Measurements from ENCODE around the gene DDX1. TPM values are rescaled to one million over a fixed set of nuclear protein-coding genes. Genes with fewer than 3 reads are reported as not detected.

DDX1 gene
- total RNA-seq, 1 experiment from 2014 or later, result 163 TPM

DNA sequence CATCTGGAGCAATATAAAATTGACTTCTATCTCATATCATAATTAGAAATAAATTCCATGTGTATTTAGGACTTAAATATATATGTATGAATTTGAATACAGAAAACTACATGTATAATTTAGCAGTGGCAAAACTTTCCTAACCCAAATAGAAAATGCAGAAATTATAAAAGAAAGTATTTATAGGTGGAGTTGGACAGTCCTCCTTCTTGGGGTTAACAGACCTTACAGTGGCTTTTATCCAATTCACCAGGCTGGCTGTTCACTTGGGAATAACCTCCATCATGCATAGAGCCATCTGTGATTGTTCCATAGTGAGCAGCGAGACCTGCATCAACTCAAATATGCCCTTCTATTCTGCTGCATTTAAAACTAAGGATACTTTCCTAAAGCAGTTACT lies 8.3 kb downstream of the DDX1 start:
- Mint-ChIP-seq H3K36me3 (ENCODE audit: insufficient read depth, unreplicated experiment) (peaks cover 87% of the 10 kb centered on the region), H3K4me3 (ENCODE audit: unreplicated experiment) (no peak overlapping the region), H3K27me3 (ENCODE audit: insufficient read depth, unreplicated experiment) (no peaks in the 10 kb centered on the region), H3K9me3 (ENCODE audit: unreplicated experiment) (no peaks in the 10 kb centered on the region), H3K27ac (ENCODE audit: unreplicated experiment) (no peak overlapping the region), H3K4me1 (ENCODE audit: low read depth, unreplicated experiment) (no peaks in the 10 kb centered on the region)
- no peaks in the 10 kb centered on the region for H3K9me3 ChIP-seq
- no peak overlapping the region for H3K4me3 ChIP-seq (ENCODE audit: low read depth, low read length)
- H3K36me3 ChIP-seq (ENCODE audit: control insufficient read depth, insufficient read depth, low read length), result peaks cover 7% of the 10 kb centered on the region
- intact Hi-C loops (cut with micrococcal nuclease; ENCODE audit: unreplicated experiment), result no loop called here
- no TSS peak for BruUV-seq (replicated peaks)
- no peaks in the 10 kb centered on the region for H3K27me3 ChIP-seq (replicated peaks; ENCODE audit: control insufficient read depth, insufficient read depth, low read length)
- H3K4me1 ChIP-seq, result no peaks in the 10 kb centered on the region
- DNase-seq, result no peak
- POLR2A ChIA-PET, result no interaction called here
- TF ChIP-seq, protein P1, sequence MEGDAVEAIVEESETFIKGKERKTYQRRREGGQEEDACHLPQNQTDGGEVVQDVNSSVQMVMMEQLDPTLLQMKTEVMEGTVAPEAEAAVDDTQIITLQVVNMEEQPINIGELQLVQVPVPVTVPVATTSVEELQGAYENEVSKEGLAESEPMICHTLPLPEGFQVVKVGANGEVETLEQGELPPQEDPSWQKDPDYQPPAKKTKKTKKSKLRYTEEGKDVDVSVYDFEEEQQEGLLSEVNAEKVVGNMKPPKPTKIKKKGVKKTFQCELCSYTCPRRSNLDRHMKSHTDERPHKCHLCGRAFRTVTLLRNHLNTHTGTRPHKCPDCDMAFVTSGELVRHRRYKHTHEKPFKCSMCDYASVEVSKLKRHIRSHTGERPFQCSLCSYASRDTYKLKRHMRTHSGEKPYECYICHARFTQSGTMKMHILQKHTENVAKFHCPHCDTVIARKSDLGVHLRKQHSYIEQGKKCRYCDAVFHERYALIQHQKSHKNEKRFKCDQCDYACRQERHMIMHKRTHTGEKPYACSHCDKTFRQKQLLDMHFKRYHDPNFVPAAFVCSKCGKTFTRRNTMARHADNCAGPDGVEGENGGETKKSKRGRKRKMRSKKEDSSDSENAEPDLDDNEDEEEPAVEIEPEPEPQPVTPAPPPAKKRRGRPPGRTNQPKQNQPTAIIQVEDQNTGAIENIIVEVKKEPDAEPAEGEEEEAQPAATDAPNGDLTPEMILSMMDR (IDR thresholded peaks at IDR 0.05; ENCODE audit: insufficient read depth in 1 of 2, low read depth in 1 of 2, low read length in 1 of 2, severe bottlenecking in 1 of 2, unreplicated experiment in 1 of 2), result no peak
- CTCF ChIA-PET, result no interaction called here

DNA sequence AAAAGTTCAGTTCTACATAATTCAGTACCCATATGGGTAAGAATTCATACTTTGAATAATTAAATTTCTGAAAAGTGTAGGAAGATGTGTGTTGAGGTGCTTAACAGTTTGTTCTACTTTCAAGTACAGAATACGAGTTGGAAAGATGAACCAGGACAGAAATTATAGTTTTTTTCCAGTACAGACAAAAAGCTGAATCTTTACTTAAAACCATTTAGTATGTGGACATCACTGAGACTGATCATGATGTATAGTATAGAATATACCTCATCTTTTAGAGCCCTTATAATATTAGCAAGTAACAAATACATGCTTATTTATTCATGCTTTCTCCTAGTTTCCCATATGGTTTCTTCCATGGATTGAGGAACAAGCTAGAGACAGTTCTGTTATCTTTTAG lies 10.0 kb downstream of the DDX1 start:
- CTCF ChIA-PET, result no interaction called here
- no peaks in the 10 kb centered on the region for H3K27me3 ChIP-seq (replicated peaks; ENCODE audit: control insufficient read depth, insufficient read depth, low read length)
- DNase-seq, result no peak
- intact Hi-C loops (cut with micrococcal nuclease; ENCODE audit: unreplicated experiment), result no loop called here
- no peaks in the 10 kb centered on the region for H3K9me3 ChIP-seq
- H3K36me3 ChIP-seq (ENCODE audit: control insufficient read depth, insufficient read depth, low read length), result peaks cover 7% of the 10 kb centered on the region
- Mint-ChIP-seq H3K27me3 (ENCODE audit: insufficient read depth, unreplicated experiment) (no peaks in the 10 kb centered on the region), H3K4me3 (ENCODE audit: unreplicated experiment) (no peak overlapping the region), H3K36me3 (ENCODE audit: insufficient read depth, unreplicated experiment) (peaks cover 85% of the 10 kb centered on the region), H3K9me3 (ENCODE audit: unreplicated experiment) (no peaks in the 10 kb centered on the region), H3K4me1 (ENCODE audit: low read depth, unreplicated experiment) (no peaks in the 10 kb centered on the region), H3K27ac (ENCODE audit: unreplicated experiment) (no peak overlapping the region)
- POLR2A ChIA-PET, result interaction anchor here (0.6 to 0.7 kb wide), 2 partner anchors 173 to 410 kb away, joined by 3 read pairs; no protein-coding TSS in a partner anchor
- no TSS peak for BruUV-seq (replicated peaks)
- TF ChIP-seq, protein P1 (IDR thresholded peaks at IDR 0.05; ENCODE audit: insufficient read depth in 1 of 2, low read depth in 1 of 2, low read length in 1 of 2, severe bottlenecking in 1 of 2, unreplicated experiment in 1 of 2), result no peak
- H3K4me3 ChIP-seq (ENCODE audit: low read depth, low read length), result no peak overlapping the region
- H3K4me1 ChIP-seq, result no peaks in the 10 kb centered on the region

DNA sequence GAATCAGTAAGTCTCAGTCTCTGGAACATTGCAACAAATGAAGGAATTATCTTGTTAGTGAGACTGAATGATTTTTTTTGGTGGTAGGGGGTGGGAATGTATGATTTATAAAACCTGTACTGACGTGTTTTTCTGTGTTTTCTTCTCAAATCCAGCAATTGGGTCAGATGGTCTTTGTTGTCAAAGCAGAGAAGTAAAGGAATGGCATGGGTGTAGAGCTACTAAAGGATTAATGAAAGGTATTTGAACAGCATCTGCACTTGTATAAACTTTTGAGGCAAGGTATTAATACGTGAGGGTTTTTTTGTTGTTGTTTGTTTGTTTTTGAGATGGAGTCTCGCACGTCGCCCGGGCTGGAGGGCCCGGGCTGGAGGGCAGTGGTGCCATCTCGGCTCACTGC lies 10.7 kb downstream of the DDX1 start:
- no TSS peak for BruUV-seq (replicated peaks)
- no peaks in the 10 kb centered on the region for H3K27me3 Mint-ChIP-seq (ENCODE audit: insufficient read depth, unreplicated experiment)
- peaks cover 83% of the 10 kb centered on the region for H3K36me3 Mint-ChIP-seq (ENCODE audit: insufficient read depth, unreplicated experiment)

More for the DNA sequence above, 10.7 kb downstream of the DDX1 start:
- intact Hi-C loops (cut with micrococcal nuclease; ENCODE audit: unreplicated experiment), result no loop called here
- TF ChIP-seq, protein P1 (IDR thresholded peaks at IDR 0.05; ENCODE audit: insufficient read depth in 1 of 2, low read depth in 1 of 2, low read length in 1 of 2, severe bottlenecking in 1 of 2, unreplicated experiment in 1 of 2), result no peak
- POLR2A ChIA-PET, result interaction anchor here (0.7 kb wide), 1 partner anchor 410 kb away, joined by 3 read pairs; no protein-coding TSS in a partner anchor
- Mint-ChIP-seq H3K4me3 (ENCODE audit: unreplicated experiment) (no peak overlapping the region), H3K27ac (ENCODE audit: unreplicated experiment) (no peak overlapping the region), H3K4me1 (ENCODE audit: low read depth, unreplicated experiment) (no peaks in the 10 kb centered on the region), H3K9me3 (ENCODE audit: unreplicated experiment) (no peaks in the 10 kb centered on the region)
- Histone ChIP-seq H3K9me3 (no peaks in the 10 kb centered on the region), H3K36me3 (ENCODE audit: control insufficient read depth, insufficient read depth, low read length) (peaks cover 7% of the 10 kb centered on the region), H3K4me1 (no peaks in the 10 kb centered on the region), H3K27me3 (replicated peaks; ENCODE audit: control insufficient read depth, insufficient read depth, low read length) (no peaks in the 10 kb centered on the region), H3K4me3 (ENCODE audit: low read depth, low read length) (no peak overlapping the region)
- DNase-seq, result no peak
- CTCF ChIA-PET, result no interaction called here

All from Caco-2 (cell line).